GM19238 (cell line): ENCODE data around the gene CREBL2.

Experiments used
- DNase-seq: peaks from one replicate; pipeline ENCODE4 v3.0.0; 2011; ENCODE audit warnings: low spot score; ENCODE audit not compliant: insufficient read length

The CREBL2 gene

DNA sequence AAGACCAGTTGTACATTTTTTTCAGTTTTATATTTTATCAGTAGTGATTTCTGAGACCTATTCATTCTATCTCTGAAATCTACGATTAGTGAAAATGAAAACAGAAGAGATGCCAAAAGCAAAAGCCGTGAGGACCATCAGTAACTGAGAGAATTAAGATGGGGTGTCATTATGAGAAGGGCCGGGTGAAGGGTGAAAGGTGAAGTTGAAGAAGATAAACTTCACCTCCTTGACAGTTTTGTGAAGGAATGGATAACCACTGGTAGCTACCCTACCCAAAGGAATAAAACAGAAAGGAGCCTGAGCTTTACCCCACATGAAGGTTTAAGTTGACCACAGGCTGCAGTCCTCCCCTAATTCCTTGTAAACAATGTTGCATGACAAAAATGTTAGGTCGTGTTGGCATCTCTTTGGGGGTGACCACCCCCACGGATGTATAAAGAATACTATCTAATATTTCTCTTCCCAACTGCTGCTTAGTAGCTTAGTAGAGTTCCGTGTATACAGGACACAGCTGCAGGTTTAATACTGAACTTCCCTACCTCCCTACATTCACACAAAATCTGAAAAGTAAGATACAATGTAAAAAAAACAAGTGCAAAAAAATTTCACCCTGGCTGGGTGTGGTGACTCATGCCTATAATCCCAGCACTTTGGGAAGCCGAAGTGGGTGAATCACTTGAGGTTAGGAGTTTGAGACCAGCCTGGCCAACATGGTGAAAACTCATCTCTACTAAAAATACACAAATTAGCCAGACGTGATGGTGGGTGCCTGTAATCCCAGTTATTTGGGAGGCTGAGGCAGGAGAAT, 60.4 kb downstream of the CREBL2 start:
- DNase-seq = no peak

DNA sequence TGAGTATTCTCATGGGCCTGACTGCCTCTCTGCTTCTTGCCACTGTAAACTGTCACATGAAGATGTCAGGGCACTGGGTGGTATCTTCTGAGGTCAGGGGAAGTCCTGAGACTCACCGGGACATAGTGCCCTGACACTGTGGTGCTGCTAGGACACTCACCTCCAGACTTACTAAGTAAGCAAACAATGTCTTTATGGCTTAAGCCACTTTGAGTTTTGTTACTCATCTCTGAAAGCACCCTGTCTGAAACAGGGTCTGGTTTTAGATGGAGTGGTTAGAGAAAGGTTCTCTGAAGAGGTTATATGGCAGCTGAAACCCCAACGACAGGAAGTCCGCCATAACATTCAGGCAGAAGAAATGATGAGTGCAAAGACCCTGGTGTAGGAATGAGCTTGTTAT, 61.6 kb downstream of the CREBL2 start:
- DNase-seq = no peak

DNA sequence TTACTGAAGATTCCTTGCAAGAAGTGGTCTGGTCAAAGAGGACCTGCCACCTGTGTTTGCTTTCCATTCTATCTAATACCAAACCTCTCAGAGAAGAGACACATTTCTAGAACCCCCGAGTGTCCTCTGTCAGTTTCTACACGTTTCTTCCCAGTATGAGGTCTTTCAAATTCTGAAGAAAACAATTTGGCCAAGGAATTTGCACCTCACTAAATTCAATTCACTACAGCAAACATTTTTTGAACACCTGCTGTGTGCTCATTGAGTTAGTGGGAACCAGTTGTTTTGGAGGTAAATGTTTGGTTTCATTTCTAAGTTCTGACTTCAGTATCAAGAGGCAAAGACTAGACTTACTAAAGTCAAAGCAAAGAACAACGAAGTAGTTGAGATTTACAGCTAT, 64.9 kb downstream of the CREBL2 start:
- no peak for DNase-seq

DNA sequence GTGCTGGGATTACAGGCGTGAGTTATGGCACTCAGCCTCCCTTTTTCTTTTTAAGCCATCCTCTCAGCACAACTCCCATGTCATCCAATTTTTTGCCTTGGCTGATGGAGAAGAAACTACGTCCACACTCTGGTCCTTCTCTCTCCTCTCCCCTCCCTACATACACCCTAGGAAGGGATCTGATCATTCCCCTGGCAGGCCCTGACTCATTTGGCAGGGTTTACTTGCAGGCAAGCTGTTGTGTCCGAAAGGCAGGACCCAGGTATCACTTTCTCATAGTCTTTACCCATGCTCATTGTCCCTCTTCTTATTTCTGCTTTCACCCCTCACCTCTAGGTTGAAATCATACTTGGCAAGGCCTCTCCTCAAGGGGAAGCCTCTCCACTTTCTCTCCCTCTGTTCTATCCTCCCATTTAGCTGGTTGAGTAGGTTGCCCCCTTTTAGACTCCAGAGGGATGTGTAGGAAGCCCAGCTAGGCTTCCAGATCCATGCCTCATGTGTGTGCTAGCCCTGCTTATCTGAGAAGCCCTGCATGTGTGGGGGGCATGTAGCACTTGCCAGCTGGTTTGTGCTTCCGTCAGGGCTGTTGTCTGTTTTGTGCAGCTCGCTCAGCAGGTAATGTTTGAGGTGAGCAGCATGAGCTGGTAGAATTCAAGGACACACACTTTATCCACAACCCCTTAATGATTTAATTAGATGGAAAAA, 69.5 kb downstream of the CREBL2 start:
- no peak for DNase-seq

DNA sequence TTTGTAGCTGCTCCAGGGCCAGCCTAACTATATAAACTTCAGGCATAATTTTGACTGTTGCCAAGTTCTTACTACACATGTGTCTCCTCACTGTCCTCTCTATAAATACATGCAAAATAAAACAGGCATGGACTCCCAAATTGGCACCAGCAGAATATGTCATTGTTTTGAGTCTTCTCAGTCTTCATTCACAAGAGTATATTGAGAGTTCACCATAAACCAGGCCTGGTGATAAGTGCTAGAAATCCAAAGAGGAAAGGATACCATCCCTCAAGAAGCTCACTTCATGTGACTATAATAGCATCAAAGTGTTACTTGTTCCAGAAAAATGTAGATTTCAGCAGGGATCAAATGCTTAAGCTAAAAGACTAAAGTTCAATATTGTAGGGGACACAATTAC, 70.6 kb downstream of the CREBL2 start:
- DNase-seq = no peak

DNA sequence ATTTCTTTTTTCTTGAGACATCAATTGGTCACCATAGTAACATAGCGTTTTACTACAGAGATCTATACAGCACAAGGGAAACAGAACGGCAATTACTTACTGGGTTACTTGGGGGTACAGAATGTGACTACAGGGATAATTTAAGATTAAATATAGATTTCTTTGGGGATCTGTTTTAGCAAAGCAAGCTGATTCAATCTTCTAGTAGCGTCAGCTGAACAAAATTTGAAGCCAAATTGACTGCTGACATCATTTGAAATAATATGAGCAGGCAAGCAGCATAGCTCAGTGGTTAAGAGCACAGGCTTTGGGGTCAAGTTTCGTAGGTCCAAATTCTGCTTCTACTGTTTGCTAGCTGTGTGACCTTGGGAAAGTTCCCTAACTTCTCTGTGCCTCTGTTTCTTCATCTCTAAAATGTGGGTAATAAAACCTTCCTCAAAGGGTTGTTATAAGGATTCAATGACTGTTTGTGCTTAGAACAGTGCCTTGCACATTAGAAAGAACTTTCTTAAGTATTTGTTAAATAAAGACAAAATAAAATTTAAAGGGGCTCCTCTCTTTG, 71.5 kb downstream of the CREBL2 start:
- DNase-seq = no peak

DNA sequence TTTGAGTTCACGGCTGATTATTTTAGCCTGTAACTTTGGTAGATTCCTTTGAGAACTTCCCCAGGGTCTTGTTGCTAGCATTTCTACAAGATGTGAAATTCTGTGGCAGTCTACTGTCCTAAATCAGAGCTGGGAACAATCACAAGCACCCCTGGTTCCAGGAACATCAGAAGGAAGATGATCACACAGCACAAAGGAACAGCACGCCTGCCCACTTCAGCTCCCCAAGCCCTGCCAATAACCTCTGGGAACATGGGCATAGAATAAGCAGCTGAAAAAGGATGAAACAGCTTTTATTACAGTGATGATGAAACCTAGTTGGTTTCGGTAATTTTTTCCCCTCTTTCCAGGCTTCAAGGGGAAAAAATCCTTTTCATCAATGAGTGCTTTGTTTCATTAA, 72.0 kb downstream of the CREBL2 start:
- no peak for DNase-seq

DNA sequence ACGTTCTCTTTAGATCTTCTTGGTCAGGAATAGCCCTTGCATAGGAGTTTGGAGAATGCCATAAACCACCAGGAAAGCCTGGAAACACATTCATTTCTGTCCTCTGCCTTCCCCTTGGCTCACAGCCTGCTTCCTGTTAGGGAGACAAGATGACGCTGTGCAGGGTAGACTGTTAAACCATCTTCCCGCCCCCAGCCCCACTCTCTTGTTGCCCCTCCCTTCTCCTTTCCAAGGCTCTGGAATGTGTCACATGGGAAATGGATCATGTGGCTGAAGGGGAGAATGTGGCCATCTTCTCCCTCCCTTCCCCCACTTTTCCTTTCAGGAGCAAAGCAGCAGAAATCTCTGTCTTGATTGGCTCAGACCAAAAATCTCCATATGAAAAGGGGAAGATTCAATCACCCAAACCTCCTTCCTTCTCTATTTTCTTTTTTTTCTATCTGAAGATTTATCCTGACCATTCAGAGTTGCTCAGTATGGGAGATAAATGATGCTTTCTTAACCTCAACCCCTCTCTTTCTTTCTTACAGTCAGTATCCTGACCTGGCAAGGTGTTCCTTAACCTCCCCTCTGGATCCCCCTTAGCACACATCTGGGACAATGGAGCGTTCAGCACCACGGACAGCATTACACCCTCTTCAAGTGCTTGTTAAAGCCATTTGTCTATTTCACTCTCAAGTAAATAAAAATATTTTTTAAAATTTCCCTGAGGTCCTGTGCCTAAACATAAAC, 72.9 kb downstream of the CREBL2 start:
- DNase-seq = no peak

DNA sequence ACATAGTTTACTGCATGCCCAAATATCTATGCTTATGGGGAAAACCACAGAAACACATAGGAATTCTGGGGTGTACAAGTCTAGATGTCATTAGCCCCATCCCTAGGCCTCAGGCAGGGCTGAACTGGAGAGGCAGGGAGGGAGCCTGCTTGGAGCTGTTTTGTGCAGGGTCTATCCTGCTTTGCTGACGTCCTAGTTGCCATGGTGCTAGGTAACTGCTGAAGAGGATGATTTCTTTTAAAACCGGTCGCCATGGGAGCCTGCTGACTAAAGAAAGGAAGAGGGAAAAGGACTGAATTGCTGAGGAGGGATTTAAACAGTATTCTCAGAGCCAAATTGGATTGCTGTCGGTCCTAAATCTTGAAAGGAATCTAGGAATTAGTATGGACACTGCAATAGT, 73.6 kb downstream of the CREBL2 start:
- no peak for DNase-seq

DNA sequence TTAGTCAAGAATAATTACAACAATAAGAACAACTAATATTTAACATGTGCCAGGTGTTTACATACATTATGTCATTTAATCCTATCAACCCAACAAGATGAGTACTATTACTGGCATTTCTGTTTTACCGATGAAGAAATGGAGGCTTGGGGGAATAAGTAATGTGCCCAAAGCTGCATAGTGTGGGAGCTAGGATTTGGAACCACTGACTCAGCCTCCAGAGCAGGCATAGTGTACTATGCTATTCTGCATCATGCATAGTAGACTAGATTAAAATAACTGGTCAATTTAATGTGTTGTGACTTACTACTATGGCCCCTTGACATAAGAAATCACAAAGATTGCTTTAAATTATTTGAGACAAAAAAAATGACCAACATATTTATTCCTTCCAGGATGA, 74.8 kb downstream of the CREBL2 start:
- DNase-seq = no peak

DNA sequence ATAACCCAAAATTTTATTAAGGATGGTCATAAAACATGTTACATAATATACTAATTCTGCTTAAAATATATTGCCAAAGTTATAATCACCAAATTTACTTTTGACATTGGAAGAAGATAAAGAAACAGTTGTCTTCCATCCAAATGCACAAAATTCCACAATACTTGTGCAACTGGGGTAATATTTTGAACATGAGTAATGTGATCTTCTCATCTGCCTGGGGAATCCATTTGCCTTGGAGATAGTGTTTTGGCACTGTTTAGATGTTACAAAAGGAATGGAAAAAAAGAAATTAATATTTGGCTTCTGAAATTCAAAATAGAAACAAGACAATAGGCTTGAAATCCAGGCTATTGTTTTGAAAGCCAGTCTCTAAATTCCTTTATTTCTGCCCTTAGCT, 75.2 kb downstream of the CREBL2 start:
- DNase-seq = no peak

DNA sequence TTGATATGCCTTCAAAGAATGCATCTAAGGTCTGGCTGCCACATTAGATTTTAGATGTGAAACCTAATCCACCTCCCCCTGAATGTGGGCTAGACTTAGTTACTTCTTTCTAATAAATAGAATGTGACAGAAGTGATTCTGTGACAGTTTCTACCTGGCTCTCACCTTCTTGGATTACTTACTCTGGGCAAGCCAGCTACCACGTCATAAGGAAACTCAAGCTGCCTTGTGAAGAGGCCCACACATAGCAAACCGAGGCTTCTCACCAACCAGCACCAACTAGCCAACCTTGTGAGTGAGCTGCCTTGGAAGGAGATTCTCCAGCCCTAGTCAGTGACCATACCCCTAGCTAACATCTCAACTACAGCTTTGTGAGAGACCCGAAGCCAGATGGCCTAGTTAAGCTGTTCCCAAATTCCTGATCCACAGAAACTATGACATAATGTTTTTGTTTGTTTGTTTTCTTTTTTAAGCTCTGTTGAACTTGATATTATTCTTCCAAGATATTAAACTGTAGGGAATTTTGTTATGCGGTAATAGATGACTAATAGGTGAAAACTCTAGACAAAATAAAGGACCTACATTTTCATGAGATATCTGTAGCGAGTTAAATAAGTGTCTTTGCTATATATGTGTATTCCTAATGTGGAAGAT, 78.1 kb downstream of the CREBL2 start:
- no peak for DNase-seq

DNA sequence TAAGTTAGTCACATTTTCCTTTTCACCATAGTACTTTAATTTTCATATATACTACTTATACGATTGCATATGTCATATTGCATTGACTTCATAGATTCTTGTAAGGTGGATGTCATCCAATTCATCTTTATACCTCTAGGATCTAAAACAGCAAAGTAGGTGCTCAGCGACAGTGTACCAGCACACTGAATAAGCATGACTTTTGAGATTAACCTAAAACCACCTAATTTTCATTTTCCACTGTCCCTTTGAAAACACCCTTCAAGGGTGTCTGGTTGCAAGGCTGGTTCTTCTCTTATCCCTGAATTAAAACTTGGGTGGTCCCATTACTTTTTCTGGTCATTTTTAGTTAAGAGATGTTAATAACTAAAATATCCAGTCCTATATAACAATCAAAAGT, 79.9 kb downstream of the CREBL2 start:
- DNase-seq = no peak

DNA sequence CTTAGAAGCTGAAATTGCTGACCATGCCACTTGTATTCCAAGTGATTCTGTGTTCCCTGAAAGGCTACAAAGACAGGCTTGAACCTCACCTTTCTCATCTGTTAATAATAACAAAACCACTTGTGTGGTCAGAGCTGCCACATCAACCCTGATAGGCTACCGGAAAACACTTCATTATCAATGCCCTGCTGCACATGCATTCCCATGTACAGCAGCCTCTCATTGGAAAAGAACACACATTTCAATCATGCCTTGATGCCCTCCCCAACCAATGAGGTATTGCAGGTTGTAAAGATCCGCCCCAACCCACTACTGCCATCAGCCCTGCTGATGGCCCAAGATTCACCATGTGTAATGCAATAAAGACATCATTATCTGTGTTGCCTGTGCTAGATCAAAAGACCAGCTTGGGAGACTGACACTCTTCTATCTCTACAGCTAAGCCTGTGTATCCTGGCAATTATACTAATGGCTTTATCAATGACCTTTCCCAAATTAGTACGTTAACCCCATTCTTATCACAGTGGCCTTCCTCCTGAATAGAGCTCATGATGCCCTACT, 81.5 kb downstream of the CREBL2 start:
- no peak for DNase-seq
